Esophagus muscularis mucosa (tissue), 4 donors: Measurements from ENCODE around the gene S100A9.
A peak's percentile ranks its signal among the peaks of the same experiment; 100 is the strongest.

Source experiments
- EP300 ChIP-seq: sonication (generic); formaldehyde crosslinking; IDR thresholded peaks from one replicate; pipeline ENCODE4 v1.6.1; 2017; ENCODE audit warnings: antibody characterized with exemption
- POLR2A ChIP-seq: fragments of 450-650 bp; IDR thresholded peaks from one replicate; pipeline ENCODE4 v1.6.1; 2017; ENCODE audit warnings: antibody characterized with exemption, moderate library complexity, mild to moderate bottlenecking, low read depth
- POLR2AphosphoS5 ChIP-seq, 2 donors: sonication (generic); formaldehyde crosslinking; IDR thresholded peaks; one replicate each; pipeline ENCODE4 v1.6.1; 2017; ENCODE audit warnings: antibody characterized with exemption in 2 of 2
- TF ChIP-seq, protein P1 (sequence below), 3 experiments: fragments of 200-600 bp in 2 of 3; fragments of 450-650 bp in 1 of 3; sonication (generic) in 2 of 3; IDR thresholded peaks; one replicate each; pipeline ENCODE4 v1.5.1; 2017 to 2019; ENCODE audit warnings: antibody characterized with exemption in 3 of 3, mild to moderate bottlenecking in 2 of 3, moderate library complexity in 1 of 3

GRCh38 chr1:153357853-153358690 lies at the start of gene S100A9:
- no peak for TF ChIP-seq POLR2AphosphoS5 (IDR thresholded peaks at IDR 0.05)
- TF ChIP-seq, protein P1, sequence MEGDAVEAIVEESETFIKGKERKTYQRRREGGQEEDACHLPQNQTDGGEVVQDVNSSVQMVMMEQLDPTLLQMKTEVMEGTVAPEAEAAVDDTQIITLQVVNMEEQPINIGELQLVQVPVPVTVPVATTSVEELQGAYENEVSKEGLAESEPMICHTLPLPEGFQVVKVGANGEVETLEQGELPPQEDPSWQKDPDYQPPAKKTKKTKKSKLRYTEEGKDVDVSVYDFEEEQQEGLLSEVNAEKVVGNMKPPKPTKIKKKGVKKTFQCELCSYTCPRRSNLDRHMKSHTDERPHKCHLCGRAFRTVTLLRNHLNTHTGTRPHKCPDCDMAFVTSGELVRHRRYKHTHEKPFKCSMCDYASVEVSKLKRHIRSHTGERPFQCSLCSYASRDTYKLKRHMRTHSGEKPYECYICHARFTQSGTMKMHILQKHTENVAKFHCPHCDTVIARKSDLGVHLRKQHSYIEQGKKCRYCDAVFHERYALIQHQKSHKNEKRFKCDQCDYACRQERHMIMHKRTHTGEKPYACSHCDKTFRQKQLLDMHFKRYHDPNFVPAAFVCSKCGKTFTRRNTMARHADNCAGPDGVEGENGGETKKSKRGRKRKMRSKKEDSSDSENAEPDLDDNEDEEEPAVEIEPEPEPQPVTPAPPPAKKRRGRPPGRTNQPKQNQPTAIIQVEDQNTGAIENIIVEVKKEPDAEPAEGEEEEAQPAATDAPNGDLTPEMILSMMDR (IDR thresholded peaks at IDR 0.05): no peak
- no peak for TF ChIP-seq EP300
- peak; percentile 18 for TF ChIP-seq POLR2A
